Loucy (cell line): Measurements from ENCODE around the gene SP6.

Experiments used
- EZH2phosphoT487 ChIP-seq: fragments of 200-600 bp; IDR thresholded peaks from 2 replicates; pipeline ENCODE4 v1.6.1; 2018; ENCODE audit warnings: antibody characterized with exemption, mild to moderate bottlenecking, moderate library complexity, borderline replicate concordance
- TF ChIP-seq, protein P1 (sequence below): fragments of 200-600 bp; sonication (generic); conservative IDR thresholded peaks from 2 replicates; pipeline ENCODE4 v1.5.1; 2014; ENCODE audit warnings: mild to moderate bottlenecking, antibody characterized with exemption, low read length

DNA sequence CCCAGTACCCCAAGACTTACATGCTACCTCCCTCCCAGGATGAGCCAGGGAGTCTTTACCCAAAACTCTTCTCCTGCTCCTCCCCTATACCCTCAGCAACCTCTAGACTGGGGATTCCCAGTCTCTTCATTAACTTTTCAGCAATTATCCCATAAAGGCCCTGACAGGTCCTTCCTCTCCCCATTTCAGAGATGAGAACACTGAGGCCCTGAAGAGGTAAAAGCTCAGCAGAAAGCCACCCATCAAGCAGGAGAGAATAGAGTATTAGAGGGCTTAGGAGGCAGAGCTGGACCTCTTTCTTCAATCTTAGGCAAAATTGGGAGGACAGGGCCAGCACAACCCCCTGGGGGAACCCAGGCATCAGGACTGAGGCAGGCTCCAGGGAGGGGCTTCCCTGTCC, 5.9 kb upstream of the SP6 start:
- TF ChIP-seq, protein P1, sequence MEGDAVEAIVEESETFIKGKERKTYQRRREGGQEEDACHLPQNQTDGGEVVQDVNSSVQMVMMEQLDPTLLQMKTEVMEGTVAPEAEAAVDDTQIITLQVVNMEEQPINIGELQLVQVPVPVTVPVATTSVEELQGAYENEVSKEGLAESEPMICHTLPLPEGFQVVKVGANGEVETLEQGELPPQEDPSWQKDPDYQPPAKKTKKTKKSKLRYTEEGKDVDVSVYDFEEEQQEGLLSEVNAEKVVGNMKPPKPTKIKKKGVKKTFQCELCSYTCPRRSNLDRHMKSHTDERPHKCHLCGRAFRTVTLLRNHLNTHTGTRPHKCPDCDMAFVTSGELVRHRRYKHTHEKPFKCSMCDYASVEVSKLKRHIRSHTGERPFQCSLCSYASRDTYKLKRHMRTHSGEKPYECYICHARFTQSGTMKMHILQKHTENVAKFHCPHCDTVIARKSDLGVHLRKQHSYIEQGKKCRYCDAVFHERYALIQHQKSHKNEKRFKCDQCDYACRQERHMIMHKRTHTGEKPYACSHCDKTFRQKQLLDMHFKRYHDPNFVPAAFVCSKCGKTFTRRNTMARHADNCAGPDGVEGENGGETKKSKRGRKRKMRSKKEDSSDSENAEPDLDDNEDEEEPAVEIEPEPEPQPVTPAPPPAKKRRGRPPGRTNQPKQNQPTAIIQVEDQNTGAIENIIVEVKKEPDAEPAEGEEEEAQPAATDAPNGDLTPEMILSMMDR: no peak
- no peak for TF ChIP-seq EZH2phosphoT487
